ENCODE measurements around the gene PLD4.

PLD4 gene

DNA sequence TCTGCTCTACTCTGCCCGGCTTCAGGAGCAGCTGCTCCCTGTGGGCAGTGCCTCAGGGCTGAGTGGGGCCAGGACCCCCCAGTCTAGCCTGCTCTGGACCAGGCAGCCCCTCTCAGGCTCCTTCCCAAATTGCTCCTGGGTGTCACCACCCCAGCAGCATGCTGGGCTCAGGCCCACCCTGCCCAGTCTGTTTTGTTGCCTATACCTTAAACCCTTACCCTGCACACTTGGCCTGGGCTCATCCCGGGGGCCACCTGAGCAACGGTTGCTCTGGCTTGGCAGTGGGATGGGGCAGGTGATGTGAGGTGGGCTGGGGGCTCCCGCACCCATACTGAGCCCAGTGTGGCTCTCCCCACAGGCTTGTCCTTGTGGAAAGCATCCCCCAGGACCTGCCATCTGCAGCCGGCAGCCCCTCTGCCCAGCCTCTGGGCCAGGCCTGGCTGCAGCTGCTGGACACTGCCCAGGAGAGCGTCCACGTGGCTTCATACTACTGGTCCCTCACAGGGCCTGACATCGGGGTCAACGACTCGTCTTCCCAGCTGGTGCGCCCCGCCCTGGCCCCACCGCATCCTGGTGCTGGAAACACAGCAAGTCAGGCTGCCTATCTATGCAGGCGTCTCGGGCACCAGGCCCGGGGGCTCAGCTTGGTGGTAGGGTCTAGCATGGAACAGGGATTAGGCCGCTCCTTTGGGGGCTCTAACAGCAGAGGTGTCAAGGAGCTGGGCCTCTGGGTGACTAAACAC lies 3.9 kb downstream of the PLD4 start:
- no peak for TF ChIP-seq YY1 (IDR thresholded peaks at IDR 0.05; ENCODE audit: low read depth)
- TF ChIP-seq, protein P1, sequence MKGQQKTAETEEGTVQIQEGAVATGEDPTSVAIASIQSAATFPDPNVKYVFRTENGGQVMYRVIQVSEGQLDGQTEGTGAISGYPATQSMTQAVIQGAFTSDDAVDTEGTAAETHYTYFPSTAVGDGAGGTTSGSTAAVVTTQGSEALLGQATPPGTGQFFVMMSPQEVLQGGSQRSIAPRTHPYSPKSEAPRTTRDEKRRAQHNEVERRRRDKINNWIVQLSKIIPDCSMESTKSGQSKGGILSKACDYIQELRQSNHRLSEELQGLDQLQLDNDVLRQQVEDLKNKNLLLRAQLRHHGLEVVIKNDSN (IDR thresholded peaks at IDR 0.05) = no peak
- TF ChIP-seq TEAD4 (IDR thresholded peaks at IDR 0.05) = no peak
- TF ChIP-seq EGR1 (IDR thresholded peaks at IDR 0.05) = no peak
- TF ChIP-seq CEBPB (IDR thresholded peaks at IDR 0.05) = no peak
- no peak for TF ChIP-seq ZBTB7A (IDR thresholded peaks at IDR 0.05; ENCODE audit: low read depth)
- TF ChIP-seq TAF1 (IDR thresholded peaks at IDR 0.05; ENCODE audit: low read depth) = no peak
- TF ChIP-seq, protein P2, sequence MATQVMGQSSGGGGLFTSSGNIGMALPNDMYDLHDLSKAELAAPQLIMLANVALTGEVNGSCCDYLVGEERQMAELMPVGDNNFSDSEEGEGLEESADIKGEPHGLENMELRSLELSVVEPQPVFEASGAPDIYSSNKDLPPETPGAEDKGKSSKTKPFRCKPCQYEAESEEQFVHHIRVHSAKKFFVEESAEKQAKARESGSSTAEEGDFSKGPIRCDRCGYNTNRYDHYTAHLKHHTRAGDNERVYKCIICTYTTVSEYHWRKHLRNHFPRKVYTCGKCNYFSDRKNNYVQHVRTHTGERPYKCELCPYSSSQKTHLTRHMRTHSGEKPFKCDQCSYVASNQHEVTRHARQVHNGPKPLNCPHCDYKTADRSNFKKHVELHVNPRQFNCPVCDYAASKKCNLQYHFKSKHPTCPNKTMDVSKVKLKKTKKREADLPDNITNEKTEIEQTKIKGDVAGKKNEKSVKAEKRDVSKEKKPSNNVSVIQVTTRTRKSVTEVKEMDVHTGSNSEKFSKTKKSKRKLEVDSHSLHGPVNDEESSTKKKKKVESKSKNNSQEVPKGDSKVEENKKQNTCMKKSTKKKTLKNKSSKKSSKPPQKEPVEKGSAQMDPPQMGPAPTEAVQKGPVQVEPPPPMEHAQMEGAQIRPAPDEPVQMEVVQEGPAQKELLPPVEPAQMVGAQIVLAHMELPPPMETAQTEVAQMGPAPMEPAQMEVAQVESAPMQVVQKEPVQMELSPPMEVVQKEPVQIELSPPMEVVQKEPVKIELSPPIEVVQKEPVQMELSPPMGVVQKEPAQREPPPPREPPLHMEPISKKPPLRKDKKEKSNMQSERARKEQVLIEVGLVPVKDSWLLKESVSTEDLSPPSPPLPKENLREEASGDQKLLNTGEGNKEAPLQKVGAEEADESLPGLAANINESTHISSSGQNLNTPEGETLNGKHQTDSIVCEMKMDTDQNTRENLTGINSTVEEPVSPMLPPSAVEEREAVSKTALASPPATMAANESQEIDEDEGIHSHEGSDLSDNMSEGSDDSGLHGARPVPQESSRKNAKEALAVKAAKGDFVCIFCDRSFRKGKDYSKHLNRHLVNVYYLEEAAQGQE (IDR thresholded peaks at IDR 0.05; ENCODE audit: low read depth) = no peak
- no peak for TF ChIP-seq CREB1 (IDR thresholded peaks at IDR 0.05; ENCODE audit: low read depth)
- no peak for TF ChIP-seq NFIC (IDR thresholded peaks at IDR 0.05)
- TF ChIP-seq EP300 (IDR thresholded peaks at IDR 0.05; ENCODE audit: borderline replicate concordance) = no peak
- no peak for TF ChIP-seq FOXM1 (IDR thresholded peaks at IDR 0.05; ENCODE audit: borderline replicate concordance, low read depth)
- no peak for TF ChIP-seq RAD21 (IDR thresholded peaks at IDR 0.05; ENCODE audit: low read depth)
- no peak for TF ChIP-seq TCF12 (IDR thresholded peaks at IDR 0.05; ENCODE audit: low read depth)
- TF ChIP-seq, protein P3, sequence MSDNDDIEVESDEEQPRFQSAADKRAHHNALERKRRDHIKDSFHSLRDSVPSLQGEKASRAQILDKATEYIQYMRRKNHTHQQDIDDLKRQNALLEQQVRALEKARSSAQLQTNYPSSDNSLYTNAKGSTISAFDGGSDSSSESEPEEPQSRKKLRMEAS (IDR thresholded peaks at IDR 0.05) = no peak

DNA sequence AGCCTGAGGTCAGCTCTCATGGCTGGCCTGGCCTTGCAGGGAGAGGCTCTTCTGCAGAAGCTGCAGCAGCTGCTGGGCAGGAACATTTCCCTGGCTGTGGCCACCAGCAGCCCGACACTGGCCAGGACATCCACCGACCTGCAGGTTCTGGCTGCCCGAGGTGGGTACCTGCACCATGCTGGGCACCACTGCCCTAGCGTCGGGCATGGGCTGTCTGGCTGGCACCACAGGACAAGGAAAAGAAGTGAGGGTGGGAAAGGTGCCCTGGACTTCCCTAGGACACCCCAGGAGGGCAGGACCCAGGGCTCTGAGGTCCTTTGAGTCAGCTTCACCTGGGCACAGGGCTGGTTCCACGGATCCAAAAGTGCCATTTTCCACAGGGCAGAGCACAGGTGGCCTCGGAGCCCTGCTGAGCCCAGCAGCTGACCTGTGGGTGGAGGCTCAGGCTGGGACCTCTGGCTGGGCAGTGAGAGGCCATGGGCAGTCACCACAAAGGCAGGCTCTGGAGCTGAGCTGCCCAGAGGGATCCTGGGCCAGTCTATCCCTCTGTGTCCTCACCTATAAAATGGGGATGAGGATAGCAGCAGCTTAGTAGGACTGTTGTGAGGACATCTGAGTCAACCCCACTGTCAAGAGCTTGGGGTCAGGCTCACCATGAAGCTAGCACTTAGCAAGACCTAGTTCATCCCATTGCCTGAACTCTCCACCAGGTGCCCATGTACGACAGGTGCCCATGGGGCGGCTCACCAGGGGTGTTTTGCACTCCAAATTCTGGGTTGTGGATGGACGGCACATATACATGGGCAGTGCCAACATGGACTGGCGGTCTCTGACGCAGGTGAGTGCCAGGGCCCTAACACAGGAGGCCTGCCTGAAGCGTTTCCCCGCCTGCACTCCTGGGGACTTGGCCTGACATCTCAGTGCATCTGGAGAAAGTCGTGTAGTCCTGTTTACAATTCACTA lies 4.9 kb downstream of the PLD4 start:
- no peak for TF ChIP-seq TCF12 (IDR thresholded peaks at IDR 0.05; ENCODE audit: low read depth)
- no peak for TF ChIP-seq FOXM1 (IDR thresholded peaks at IDR 0.05; ENCODE audit: borderline replicate concordance, low read depth)

DNA sequence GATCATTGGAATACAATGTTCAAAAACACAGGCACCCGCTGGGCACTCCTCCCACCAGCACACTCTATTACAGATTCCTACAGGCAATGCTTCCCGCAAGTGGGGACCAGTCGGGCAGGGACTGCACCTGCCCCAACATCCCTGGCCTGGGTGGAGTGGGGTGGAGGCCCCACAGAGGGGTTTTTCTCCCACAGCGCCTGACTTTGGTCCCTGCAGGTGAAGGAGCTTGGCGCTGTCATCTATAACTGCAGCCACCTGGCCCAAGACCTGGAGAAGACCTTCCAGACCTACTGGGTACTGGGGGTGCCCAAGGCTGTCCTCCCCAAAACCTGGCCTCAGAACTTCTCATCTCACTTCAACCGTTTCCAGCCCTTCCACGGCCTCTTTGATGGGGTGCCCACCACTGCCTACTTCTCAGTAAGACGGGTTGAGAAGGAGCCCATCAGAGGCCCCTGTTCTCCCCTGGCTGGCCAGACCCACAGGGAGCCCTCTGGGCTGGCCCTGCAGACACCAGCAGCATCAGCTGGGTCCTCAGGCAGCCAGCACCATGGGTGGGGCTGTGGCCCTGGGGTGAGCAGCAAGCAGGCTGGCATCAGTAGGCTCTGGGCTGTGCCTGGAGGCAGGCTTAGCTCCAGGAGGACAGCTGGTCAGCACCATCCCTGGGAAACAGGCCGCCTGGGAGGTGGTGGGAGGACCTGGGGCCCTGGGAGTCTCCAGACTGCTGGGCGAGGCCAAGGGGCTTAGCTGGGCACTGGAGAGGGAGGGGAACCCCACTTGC lies 6.0 kb downstream of the PLD4 start:
- no peak for TF ChIP-seq FOXM1 (IDR thresholded peaks at IDR 0.05; ENCODE audit: borderline replicate concordance, low read depth)
- TF ChIP-seq TCF12 (IDR thresholded peaks at IDR 0.05; ENCODE audit: low read depth) = no peak
- no peak for TF ChIP-seq YY1 (IDR thresholded peaks at IDR 0.05; ENCODE audit: low read depth)
- no peak for TF ChIP-seq CEBPB (IDR thresholded peaks at IDR 0.05)
- TF ChIP-seq ZBTB7A (IDR thresholded peaks at IDR 0.05; ENCODE audit: low read depth) = no peak
- no peak for TF ChIP-seq EP300 (IDR thresholded peaks at IDR 0.05; ENCODE audit: borderline replicate concordance)
- TF ChIP-seq TEAD4 (IDR thresholded peaks at IDR 0.05) = no peak

DNA sequence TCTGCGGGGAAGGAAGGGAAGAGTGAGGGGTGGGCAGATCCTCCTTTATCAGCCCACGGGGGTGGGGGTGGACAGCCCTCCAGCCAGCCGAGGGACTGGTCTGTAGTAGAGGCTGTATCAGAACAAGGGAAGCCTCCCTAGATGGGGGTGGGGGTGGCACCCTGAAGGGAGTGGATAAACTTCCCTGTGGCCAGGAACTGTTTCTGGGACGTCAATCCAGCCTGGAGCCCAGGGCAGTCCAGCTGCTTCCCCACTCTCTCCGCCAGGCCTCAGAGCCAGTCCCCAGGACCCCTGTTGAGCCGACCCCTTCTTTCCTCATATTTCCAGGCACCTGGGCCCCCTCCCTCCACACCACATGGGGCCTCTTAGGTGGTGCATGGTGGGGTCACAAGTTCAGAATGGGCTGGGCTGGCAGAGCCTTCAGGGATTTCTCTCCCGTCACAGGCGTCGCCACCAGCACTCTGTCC lies 6.7 kb downstream of the PLD4 start:
- TF ChIP-seq EP300 (IDR thresholded peaks at IDR 0.05; ENCODE audit: borderline replicate concordance) (no peak), ZBTB7A (IDR thresholded peaks at IDR 0.05; ENCODE audit: low read depth) (no peak), EGR1 (IDR thresholded peaks at IDR 0.05) (no peak), FOXM1 (IDR thresholded peaks at IDR 0.05; ENCODE audit: borderline replicate concordance, low read depth) (no peak), RAD21 (IDR thresholded peaks at IDR 0.05; ENCODE audit: low read depth) (no peak), TEAD4 (IDR thresholded peaks at IDR 0.05) (no peak)
- TF ChIP-seq, protein P3 (IDR thresholded peaks at IDR 0.05) = no peak
- TF ChIP-seq, protein P2 (IDR thresholded peaks at IDR 0.05; ENCODE audit: low read depth) = no peak

All from Ishikawa (cell line).